ENCODE results near the gene RGL3. TPM values are rescaled to one million over a fixed set of nuclear protein-coding genes. Genes with fewer than 3 reads are reported as not detected.

RGL3 gene
- total RNA-seq, 6 experiments from 2014 or later: 6.7 to 26.6 (median 19.7) TPM

DNA sequence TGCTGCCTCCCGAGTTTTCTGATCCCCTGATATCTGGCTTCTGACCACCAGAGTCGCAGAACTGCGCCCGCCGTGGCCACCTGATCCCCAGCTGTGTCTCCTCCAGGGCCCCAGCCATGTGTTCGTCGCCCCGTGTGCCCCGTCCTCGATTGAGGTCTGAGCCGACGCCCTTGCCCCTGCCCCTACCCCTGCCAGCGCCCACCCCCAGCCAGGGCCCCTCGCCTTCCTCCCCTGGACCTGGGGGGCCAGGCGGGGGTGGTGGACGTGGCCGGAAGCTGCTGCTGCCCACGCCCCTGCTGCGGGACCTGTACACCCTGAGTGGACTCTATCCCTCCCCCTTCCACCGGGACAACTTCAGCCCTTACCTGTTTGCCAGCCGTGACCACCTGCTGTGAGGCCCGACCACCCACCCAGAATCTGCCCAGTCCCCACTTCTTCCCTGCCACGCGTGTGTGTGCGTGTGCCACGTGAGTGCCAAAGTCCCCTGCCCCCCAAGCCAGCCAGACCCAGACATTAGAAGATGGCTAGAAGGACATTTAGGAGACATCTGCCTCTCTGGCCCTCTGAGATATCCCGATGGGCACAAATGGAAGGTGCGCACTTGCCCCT lies 54.7 kb downstream of the RGL3 start:
- ATAC-seq (no peak), DNase-seq (peak in 1 of 3 donors; percentile 45)
- TF ChIP-seq POLR2A (IDR thresholded peaks at IDR 0.05) (no peak), CTCF (IDR thresholded peaks at IDR 0.05) (no peak)
- Histone ChIP-seq H3K4me3 (no peak overlapping the region), H3K27ac (no peak overlapping the region), H3K27me3 (no peaks in the 10 kb centered on the region), H3K36me3 (no peaks in the 10 kb centered on the region), H3K9me3 (no peaks in the 10 kb centered on the region), H3K4me1 (peaks cover 0 to 18% (median 3%) of the 10 kb centered on the region in 4 donors)
- intact Hi-C loops (cut with DNase I): no loop called here
- WGBS (ENCODE audit: insufficient coverage, low coverage, low lambda C conversion rate, missing lambda C conversion rate): 84% methylated on average over 5 of the region's 28 CpGs

GRCh38 chr19:11363881-11364280 lies 55.2 kb downstream of the RGL3 start:
- Histone ChIP-seq H3K4me3 (no peak overlapping the region), H3K27ac (no peak overlapping the region), H3K9me3 (no peaks in the 10 kb centered on the region), H3K36me3 (no peaks in the 10 kb centered on the region), H3K27me3 (no peaks in the 10 kb centered on the region), H3K4me1 (peaks cover 0 to 18% (median 3%) of the 10 kb centered on the region in 4 donors)
- intact Hi-C loops (cut with DNase I): no loop called here
- no peak for DNase-seq
- WGBS (ENCODE audit: insufficient coverage, low coverage, low lambda C conversion rate, missing lambda C conversion rate): no CpG with 5 or more reads among the region's 10 CpGs
- TF ChIP-seq POLR2A (IDR thresholded peaks at IDR 0.05): no peak
- no peak for TF ChIP-seq CTCF (IDR thresholded peaks at IDR 0.05)
- no peak for ATAC-seq

- Histone ChIP-seq H3K4me1 (peaks cover 0 to 18% (median 3%) of the 10 kb centered on the region in 4 donors), H3K27me3 (no peaks in the 10 kb centered on the region), H3K36me3 (no peaks in the 10 kb centered on the region), H3K4me3 (no peak overlapping the region), H3K27ac (no peak overlapping the region), H3K9me3 (no peaks in the 10 kb centered on the region)
- TF ChIP-seq POLR2A (IDR thresholded peaks at IDR 0.05) (no peak), CTCF (IDR thresholded peaks at IDR 0.05) (no peak)
- WGBS (ENCODE audit: insufficient coverage, low coverage, low lambda C conversion rate, missing lambda C conversion rate): 95% methylated on average over 21 of the region's 35 CpGs
- ATAC-seq (no peak), DNase-seq (peak in 1 of 3 donors; percentile 50)
- intact Hi-C loops (cut with DNase I): no loop called here
Observed at GRCh38 chr19:11361771-11362731, 57.1 kb downstream of the RGL3 start.

GRCh38 chr19:11361037-11361770 lies 57.9 kb downstream of the RGL3 start:
- H3K27ac ChIP-seq: no peak overlapping the region
- H3K36me3 ChIP-seq: no peaks in the 10 kb centered on the region
- intact Hi-C loops (cut with DNase I): no loop called here

More at GRCh38 chr19:11361037-11361770, 57.9 kb downstream of the RGL3 start:
- Histone ChIP-seq H3K9me3 (no peaks in the 10 kb centered on the region), H3K27me3 (no peaks in the 10 kb centered on the region), H3K4me1 (peaks cover 0 to 18% (median 3%) of the 10 kb centered on the region in 4 donors), H3K4me3 (peak overlapping the region in 1 of 3 donors; percentile 35)
- TF ChIP-seq CTCF (IDR thresholded peaks at IDR 0.05): no peak
- no peak for TF ChIP-seq POLR2A (IDR thresholded peaks at IDR 0.05)
- peak; percentile 87 to 90 (median 88) for DNase-seq
- ATAC-seq: peak; percentile 87 to 96 (median 90)
- 35% methylated on average over 11 of the region's 43 CpGs for WGBS (ENCODE audit: insufficient coverage, low coverage, low lambda C conversion rate, missing lambda C conversion rate)

Data from right lobe of liver (tissue), 6 donors.